Esophagus mucosa (tissue), 1 donor: ENCODE data around the gene QKI. TPM values are rescaled to one million over a fixed set of nuclear protein-coding genes. Genes with fewer than 3 reads are reported as not detected.

Experiments used
- ATAC-seq: fragments of 200-7000 bp; cut with Tn5 transposase; one replicate; pipeline ENCODE4 v1.9.1; 2020
- total RNA-seq: library from RNA; stranded (reverse); gene quantifications from one replicate; pipeline ENCODE4 v1.2.4, GENCODE V29; 2023
- donor health status: DM: yes; HTN: yes; CAD: no.

Gene QKI
- total RNA-seq, 1 donor from 2014 or later, result 39.6 TPM

DNA sequence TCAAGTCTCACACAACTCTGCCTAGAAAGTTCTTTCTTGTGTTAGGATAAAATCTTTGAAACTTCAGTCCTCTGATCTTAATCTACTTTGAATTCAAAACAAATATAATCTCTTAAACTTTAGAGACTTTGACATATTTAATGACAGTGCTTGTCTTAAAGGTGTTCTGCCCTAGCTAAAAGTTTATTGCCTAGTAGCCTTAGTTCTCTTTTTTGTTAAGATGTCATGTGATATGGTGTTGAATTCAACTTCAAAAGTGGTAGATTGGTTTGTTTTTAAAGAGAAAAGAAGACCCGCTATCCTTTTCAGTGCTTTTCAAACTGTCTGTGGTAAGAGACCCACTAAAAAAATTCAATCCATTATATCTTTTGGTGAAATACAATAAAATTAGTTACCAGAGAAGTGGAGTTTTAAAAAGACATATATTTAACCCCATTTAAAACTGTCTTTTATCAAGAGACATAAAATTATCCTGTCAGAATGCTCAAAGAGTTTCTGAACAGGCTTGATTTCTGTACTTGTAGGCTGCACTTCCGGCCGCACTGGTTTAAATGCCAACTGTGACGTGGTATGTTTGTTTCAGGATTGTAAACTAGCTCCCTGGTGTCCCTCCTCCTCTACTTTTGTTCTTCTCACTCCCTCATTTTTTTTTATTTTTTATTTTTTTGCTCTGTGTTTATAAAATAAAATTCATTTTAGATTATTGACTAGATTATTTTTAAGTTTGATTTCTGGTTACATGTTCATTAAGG, 76.5 kb downstream of the QKI start:
- ATAC-seq, result peak; percentile 77

GRCh38 chr6:163491737-163492300, 77.3 kb downstream of the QKI start:
- no peak for ATAC-seq

DNA sequence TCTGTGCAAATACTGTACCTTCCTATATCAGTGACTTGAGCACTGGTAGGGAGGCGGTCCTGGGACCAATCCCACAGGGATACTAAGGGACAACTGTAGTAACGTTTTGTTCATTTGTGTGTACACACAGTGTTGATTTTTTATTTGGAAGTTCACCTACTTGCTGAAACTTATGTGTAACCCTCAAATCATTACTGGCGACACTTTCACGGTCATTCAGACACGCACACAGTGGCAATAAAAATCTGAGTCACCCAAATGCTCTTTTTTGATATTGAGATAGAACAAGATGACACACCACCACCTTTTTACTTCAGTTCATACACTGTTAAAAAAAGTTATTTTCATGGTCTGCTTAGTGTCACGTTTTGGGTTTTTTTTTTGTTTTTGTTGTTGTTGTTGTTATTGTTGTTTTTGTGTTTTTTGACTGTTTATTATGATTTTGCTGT, 79.8 kb downstream of the QKI start:
- ATAC-seq, result no peak

- ATAC-seq, result no peak
Measured at GRCh38 chr6:163496205-163496604, 81.7 kb downstream of the QKI start.

- ATAC-seq, result no peak
Measured at GRCh38 chr6:163500105-163500504, 85.6 kb downstream of the QKI start.

DNA sequence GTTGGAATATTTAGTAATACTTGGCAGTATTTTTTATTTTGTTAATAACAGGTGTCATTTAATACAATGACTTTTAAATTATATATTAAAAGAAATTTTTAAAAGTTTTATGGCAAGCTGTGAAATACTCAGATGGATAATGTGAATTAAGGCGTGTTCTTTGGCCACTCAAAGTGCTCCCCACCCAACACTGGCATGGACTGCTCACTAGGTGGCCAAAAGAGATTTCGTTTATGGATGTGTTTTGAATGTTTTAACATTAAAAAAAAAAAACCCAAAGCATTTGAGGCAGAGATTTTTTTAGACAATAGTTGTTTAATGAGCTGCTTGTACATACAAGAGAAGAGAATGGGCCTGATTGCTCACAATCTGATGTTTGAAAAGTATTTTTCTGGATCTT, 86.5 kb downstream of the QKI start:
- no peak for ATAC-seq

GRCh38 chr6:163501439-163501838, 86.9 kb downstream of the QKI start:
- ATAC-seq, result no peak

DNA sequence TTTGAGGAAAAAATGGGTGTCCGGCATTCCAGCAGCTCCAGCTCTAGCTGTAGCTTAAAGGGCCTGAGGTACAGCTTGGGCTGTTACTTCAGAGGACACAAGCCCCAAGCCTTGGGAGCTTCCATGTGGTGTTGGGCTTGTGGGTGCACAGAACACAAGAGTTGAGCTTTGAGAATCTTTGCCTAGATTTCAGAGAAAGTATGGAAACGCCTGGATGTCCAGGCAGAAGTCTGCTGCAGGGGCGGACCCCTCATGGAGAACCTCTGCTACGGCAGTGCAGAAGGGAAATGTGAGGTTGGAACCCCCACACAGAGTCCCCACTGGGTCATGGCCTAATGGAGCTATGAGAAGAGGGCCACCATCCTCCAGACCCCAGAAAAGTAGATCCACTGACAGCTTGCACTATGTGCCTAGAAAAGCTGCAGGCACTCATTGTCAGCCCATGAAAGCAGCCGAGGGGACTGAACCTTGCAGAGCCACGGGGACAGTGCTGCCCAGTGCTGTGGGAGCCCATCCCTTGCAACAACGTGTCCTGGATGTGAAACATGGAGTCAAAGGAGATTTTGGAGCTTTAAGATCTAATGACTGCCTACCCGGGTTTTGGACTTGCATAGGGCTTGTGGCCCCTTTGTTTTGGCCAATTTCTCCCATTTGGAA, 90.6 kb downstream of the QKI start:
- no peak for ATAC-seq

GRCh38 chr6:163507965-163508364, 93.4 kb downstream of the QKI start:
- no peak for ATAC-seq

DNA sequence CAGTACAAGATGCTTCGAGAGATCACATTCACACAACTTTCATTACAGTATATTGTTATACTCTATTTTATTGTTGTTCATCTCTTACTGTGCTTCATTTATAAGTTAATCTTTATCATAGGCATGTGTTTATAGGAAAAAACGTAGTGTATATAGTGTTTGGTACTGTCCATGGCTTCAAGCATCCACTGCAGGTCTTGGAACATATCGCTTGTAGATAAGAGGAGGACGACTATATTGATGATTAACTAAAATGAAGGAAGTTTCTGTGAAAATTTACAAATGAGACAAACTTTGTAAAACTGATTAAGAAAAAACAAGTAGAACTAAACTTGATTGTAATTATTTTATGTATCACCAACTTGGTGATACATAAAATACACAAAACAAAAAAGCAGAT, 98.5 kb downstream of the QKI start:
- no peak for ATAC-seq

- ATAC-seq, result no peak
Measured at GRCh38 chr6:163513570-163514166, 99.2 kb downstream of the QKI start.

DNA sequence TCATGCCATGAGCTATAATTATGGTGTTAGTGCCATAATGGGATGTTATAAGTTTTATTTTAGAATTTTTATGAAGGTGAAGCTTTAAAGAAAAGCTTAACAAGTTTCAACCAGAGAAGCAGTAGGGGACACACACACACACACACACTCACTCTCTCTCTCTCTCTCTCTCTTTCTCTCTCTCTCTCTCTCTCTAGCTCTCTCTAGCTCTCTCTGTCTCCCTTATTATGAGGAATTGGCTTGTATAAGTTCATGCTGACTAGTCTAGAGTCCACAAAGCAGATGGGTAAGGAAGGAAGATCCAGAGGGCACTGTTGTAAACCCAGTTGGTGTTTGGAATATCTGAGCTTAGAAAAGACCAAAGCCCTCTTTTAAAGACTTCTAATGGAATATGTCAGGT, 102.4 kb downstream of the QKI start:
- no peak for ATAC-seq

GRCh38 chr6:163520956-163521355, 106.4 kb downstream of the QKI start:
- no peak for ATAC-seq

DNA sequence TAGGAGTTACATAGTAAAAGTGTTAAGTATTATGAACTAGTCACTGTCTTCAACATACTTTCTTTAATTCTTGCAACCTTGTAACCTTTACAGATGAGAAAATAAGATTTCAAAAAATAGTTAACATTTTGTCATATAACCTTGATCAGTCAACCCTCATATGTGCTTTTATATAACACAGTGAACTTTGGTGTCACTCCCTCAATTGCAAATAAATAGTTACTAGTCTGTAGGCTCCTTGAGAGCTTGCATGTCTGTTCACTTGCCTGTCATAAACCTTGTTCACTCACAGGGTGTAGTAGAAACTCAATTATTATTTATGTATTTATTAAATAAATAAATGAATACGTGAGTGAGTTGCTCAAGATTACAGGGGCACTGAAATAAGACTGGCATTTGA, 107.5 kb downstream of the QKI start:
- ATAC-seq, result no peak

DNA sequence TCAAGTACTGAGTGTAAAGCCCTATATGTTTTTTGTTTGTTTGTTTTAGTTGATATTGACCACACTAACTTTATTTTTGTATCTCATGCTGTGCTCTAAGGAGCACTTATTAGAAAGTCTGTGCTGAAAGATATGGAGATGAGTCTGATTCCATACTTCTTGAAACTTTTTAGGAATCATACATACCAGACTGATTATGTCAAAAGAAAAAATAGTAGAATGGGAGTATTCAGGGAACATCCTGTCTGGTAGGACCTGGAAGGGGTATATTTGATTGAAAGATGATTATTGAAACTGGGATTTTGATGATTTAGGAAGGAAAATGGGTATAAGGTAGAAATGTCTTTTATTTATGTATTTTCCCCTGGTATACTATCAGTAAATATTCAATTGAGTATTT, 111.4 kb downstream of the QKI start:
- no peak for ATAC-seq

GRCh38 chr6:163526346-163526745, 111.8 kb downstream of the QKI start:
- no peak for ATAC-seq

DNA sequence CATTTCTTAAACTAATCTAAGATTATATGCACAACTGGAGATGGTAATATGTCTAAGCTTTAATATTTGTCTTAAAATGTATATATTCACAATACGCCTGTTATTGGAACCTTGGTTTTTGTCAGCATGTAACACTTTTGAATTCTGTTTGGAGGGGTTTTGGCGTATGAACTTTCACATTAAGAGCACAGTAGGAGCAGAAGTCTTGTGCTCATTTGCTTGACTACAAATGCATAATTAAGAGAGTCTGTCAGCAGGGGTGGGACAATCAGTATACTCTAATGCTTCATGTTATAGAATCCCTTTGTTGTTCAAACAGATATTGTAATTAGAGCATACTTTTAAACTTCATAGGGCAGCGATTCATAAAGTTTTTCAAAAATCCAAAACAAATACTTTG, 112.8 kb downstream of the QKI start:
- no peak for ATAC-seq

- ATAC-seq, result peak; percentile 65
Measured at GRCh38 chr6:163529605-163530004, 115.1 kb downstream of the QKI start.

GRCh38 chr6:163530406-163530805, 115.9 kb downstream of the QKI start:
- no peak for ATAC-seq

- no peak for ATAC-seq
Measured at GRCh38 chr6:163531122-163531521, 116.6 kb downstream of the QKI start.

DNA sequence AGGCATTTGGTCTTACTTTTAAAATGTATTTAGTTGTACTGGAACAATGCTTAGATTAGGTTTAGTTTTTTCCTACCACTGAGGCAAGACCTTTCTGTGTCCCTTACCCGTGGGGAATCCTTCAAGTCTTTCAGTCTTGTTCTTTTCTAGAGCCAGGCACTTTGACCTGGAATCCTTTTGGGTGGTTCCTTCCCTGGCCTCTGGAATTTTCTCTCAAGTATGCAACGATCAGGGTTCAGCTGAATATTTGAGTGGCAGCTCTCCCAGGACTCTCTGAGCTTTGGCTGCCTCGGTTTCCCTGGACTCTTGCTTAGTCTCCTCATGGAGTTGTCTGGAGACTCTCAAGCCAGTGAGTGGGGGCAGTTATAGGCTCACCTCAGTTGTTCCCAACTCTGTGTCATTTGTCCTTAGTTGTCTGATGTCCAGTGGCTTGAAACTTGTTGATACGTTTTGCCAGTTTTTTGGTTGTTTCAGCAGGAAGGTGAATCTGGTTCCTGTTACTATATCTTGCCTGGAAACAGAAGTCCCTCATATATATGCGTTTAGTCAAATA, 118.1 kb downstream of the QKI start:
- ATAC-seq, result no peak

GRCh38 chr6:163533443-163533842, 118.9 kb downstream of the QKI start:
- no peak for ATAC-seq

DNA sequence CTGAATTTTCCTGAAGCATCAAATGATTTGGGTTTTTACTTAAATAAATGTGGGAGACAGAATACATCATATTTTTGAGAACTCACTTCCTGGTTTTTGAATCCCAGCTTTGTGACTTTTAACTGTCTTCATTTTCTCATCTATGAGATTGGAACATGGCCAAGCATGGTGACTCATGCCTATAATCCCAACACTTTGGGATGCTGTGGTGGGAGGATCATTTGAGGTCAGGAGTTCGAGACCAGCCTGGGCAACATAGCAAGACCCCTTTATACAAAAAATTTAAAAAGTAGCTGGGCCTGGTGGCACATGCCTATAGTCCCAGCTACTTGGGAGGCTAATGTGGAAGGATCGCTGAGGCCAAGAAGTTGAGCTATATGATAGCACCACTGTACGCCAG, 122.3 kb downstream of the QKI start:
- ATAC-seq, result no peak
